CD4-positive, CD25-positive, alpha-beta regulatory T cell (primary cell): Measurements from ENCODE around the gene CACUL1. TPM values are rescaled to one million over a fixed set of nuclear protein-coding genes. Genes with fewer than 3 reads are reported as not detected.

Experiments used
- ATAC-seq, 2 donors: fragments of 150-1000 bp; cut with Tn5 transposase; one replicate each; pipeline ENCODE4 v1.10.0; 2021; ENCODE audit warnings: low read depth in 2 of 2, moderate number of reproducible peaks in 2 of 2, moderate library complexity in 1 of 2
- DNase-seq, 3 donors: peaks; one replicate each; pipeline versions ENCODE4 v3.0.0 to v3.0.0-alpha.2; 2012 to 2022; ENCODE audit warnings: mixed read lengths in 1 of 3
- H3K27ac ChIP-seq: one replicate; pipeline ENCODE4 v1.7.0; 2013; ENCODE audit warnings: mild to moderate bottlenecking, low read length; ENCODE audit not compliant: insufficient read depth, poor library complexity, severe bottlenecking
- H3K27me3 ChIP-seq: one replicate; pipeline ENCODE4 v1.7.0; 2013; ENCODE audit warnings: low read length; ENCODE audit not compliant: control insufficient read depth, insufficient read depth
- H3K36me3 ChIP-seq: one replicate; pipeline ENCODE4 v1.7.0; 2013; ENCODE audit warnings: mild to moderate bottlenecking, low read length, moderate library complexity; ENCODE audit not compliant: control insufficient read depth, insufficient read depth
- H3K4me1 ChIP-seq: 2 replicates; pipeline ENCODE4 v1.7.0; 2013; ENCODE audit warnings: mild to moderate bottlenecking, low read length; ENCODE audit not compliant: insufficient read depth, control insufficient read depth, poor library complexity, severe bottlenecking
- H3K4me3 ChIP-seq: one replicate; pipeline ENCODE4 v1.7.0; 2013; ENCODE audit warnings: low read depth, mild to moderate bottlenecking, low read length, moderate library complexity
- H3K9me3 ChIP-seq, 2 experiments: 1 replicate in 1 of 2; 2 replicates in 1 of 2; pipeline ENCODE4 v1.7.0; 2013; ENCODE audit warnings: low read length in 2 of 2, mild to moderate bottlenecking in 1 of 2, moderate library complexity in 1 of 2; ENCODE audit not compliant: control insufficient read depth in 2 of 2
- H3K27ac Mint-ChIP-seq, 3 donors: one replicate each; pipeline ENCODE4 v1.8.0; 2020 to 2022; ENCODE audit warnings: mild to moderate bottlenecking in 3 of 3, mixed read lengths in 3 of 3, moderate library complexity in 2 of 3
- H3K27me3 Mint-ChIP-seq: one replicate; pipeline ENCODE4 v1.8.0; 2022; ENCODE audit warnings: mild to moderate bottlenecking, mixed read lengths
- H3K36me3 Mint-ChIP-seq: one replicate; pipeline ENCODE4 v1.8.0; 2020; ENCODE audit warnings: mixed read lengths
- H3K4me1 Mint-ChIP-seq, 4 donors: one replicate each; pipeline ENCODE4 v1.8.0; 2020 to 2022; ENCODE audit warnings: mixed read lengths in 4 of 4, mild to moderate bottlenecking in 1 of 4
- H3K4me3 Mint-ChIP-seq, 4 donors: one replicate each; pipeline ENCODE4 v1.8.0; 2020 to 2022; ENCODE audit warnings: mild to moderate bottlenecking in 4 of 4, mixed read lengths in 4 of 4, moderate library complexity in 3 of 4
- H3K9me3 Mint-ChIP-seq, 7 donors: one replicate each; pipeline ENCODE4 v1.8.0; 2020 to 2022; ENCODE audit warnings: mixed read lengths in 7 of 7, mild to moderate bottlenecking in 3 of 7, moderate library complexity in 2 of 7
- polyA plus RNA-seq, 4 donors: library from polyadenylated mRNA; unstranded; fragments of 300-500 nt; fragmentation: Illumina TruSeq; gene quantifications; one replicate each; pipeline ENCODE4 v1.2.3, GENCODE V29; 2021
- total RNA-seq: library from RNA; stranded (reverse); gene quantifications from one replicate; pipeline ENCODE4 v1.2.3, GENCODE V29; 2022

The CACUL1 gene
- total and polyA plus RNA-seq, 5 donors from 2014 or later, result 23.4 to 31.4 (median 24.6) TPM

DNA sequence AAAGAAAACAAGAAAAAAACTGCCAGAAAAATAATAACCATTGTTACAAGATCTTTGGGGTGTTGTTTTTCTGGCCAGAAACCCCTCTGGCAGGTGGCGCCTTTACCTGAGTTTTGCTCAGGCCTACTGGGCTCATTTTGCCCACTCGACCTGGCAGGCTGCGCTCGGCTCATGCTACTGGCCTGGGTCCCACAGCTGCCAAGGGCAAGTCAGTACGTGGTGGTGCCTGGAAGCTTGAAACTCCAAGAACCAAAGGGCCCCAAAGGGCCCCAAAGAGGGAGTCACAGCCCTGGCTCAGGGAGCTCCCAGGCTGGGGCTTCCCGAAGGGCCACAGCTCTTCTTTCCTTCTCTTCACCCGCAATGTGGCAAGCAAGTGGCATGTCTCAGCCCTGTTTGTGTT lies 42.7 kb downstream of the CACUL1 start:
- Histone ChIP-seq H3K9me3 (no peaks in the 10 kb centered on the region), H3K27ac (no peak overlapping the region), H3K36me3 (no peaks in the 10 kb centered on the region), H3K27me3 (no peaks in the 10 kb centered on the region), H3K4me3 (no peak overlapping the region), H3K4me1 (no peaks in the 10 kb centered on the region)
- Mint-ChIP-seq H3K9me3 (peaks cover 0 to 2% (median 0%) of the 10 kb centered on the region in 7 donors), H3K27ac (no peak overlapping the region), H3K27me3 (no peaks in the 10 kb centered on the region), H3K36me3 (peaks cover 11% of the 10 kb centered on the region), H3K4me1 (peaks cover 7 to 15% (median 12%) of the 10 kb centered on the region in 4 donors), H3K4me3 (no peak overlapping the region)
- no peak for DNase-seq
- ATAC-seq, result no peak

DNA sequence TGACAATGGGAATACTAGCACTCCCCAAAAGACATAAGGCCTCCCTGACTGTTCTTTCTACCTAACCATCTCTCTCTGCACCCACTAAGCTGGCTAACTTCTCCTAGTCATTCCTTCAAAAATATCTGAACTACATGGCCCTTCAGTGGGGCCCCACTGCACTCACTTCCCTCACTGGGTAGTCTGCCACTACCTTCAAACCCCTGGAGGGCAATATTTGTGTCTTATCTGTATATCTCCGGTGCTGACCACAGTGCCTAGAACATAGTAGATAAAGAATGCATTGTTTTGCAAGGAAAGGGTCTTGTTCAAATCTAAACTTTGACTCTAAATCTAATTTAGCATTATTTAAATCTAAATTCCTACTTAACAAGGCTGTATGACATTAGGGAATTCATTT lies 44.3 kb downstream of the CACUL1 start:
- ATAC-seq, result no peak
- no peak overlapping the region for H3K4me3 Mint-ChIP-seq
- no peaks in the 10 kb centered on the region for H3K9me3 ChIP-seq

DNA sequence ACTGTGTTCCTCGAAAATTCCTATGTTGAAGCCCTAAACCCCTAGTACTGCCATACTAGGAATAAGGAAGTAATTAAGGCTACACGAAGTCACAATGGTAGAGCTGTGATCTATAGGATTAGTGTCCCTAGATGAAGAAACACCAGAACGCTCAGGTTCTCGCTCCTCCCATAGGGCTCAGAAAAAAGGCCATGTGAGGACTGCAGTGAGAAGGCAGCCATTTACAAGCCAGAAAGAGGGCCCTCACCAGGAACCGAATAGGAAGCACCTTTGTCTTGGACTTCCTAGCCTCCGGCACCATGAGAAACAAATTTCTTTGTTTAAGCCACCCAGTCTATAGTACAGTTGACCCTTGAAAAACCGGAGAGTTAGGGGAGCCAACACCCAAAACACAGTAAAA lies 46.2 kb downstream of the CACUL1 start:
- Mint-ChIP-seq H3K4me1 (peaks cover 11 to 15% (median 12%) of the 10 kb centered on the region in 4 donors), H3K27ac (no peak overlapping the region), H3K27me3 (no peaks in the 10 kb centered on the region), H3K9me3 (peaks cover 0 to 2% (median 0%) of the 10 kb centered on the region in 7 donors), H3K36me3 (peaks cover 21% of the 10 kb centered on the region), H3K4me3 (no peak overlapping the region)
- Histone ChIP-seq H3K4me3 (no peak overlapping the region), H3K9me3 (no peaks in the 10 kb centered on the region), H3K36me3 (no peaks in the 10 kb centered on the region), H3K27me3 (no peaks in the 10 kb centered on the region), H3K4me1 (no peaks in the 10 kb centered on the region), H3K27ac (no peak overlapping the region)
- DNase-seq (no peak), ATAC-seq (no peak)

More for the DNA sequence above, 44.3 kb downstream of the CACUL1 start:
- no peak for DNase-seq
- Histone ChIP-seq H3K4me1 (no peaks in the 10 kb centered on the region), H3K27ac (no peak overlapping the region), H3K4me3 (no peak overlapping the region), H3K27me3 (no peaks in the 10 kb centered on the region), H3K36me3 (no peaks in the 10 kb centered on the region)
- H3K27me3 Mint-ChIP-seq, result no peaks in the 10 kb centered on the region
- H3K36me3 Mint-ChIP-seq, result peaks cover 18% of the 10 kb centered on the region
- H3K4me1 Mint-ChIP-seq, result peaks cover 7 to 16% (median 14%) of the 10 kb centered on the region in 4 donors
- H3K27ac Mint-ChIP-seq, result peak overlapping the region in 2 of 3 donors; percentile 38 to 65
- H3K9me3 Mint-ChIP-seq, result peaks cover 0 to 2% (median 0%) of the 10 kb centered on the region in 7 donors

GRCh38 chr10:118704711-118705110 lies 50.1 kb downstream of the CACUL1 start:
- Histone ChIP-seq H3K4me1 (peaks cover 5% of the 10 kb centered on the region), H3K27ac (no peak overlapping the region), H3K36me3 (peaks cover 7% of the 10 kb centered on the region), H3K9me3 (no peaks in the 10 kb centered on the region), H3K4me3 (no peak overlapping the region), H3K27me3 (no peaks in the 10 kb centered on the region)
- Mint-ChIP-seq H3K27me3 (no peaks in the 10 kb centered on the region), H3K9me3 (no peaks in the 10 kb centered on the region), H3K4me1 (peaks cover 12 to 32% (median 22%) of the 10 kb centered on the region in 4 donors), H3K4me3 (no peak overlapping the region), H3K36me3 (peaks cover 33% of the 10 kb centered on the region), H3K27ac (peak overlapping the region in 1 of 3 donors; percentile 78)
- ATAC-seq (no peak), DNase-seq (no peak)

GRCh38 chr10:118701529-118702323 lies 53.0 kb downstream of the CACUL1 start:
- H3K36me3 ChIP-seq, result peaks cover 7% of the 10 kb centered on the region
- peak overlapping the region in 1 of 4 donors; percentile 36 for H3K4me3 Mint-ChIP-seq
- H3K9me3 ChIP-seq, result no peaks in the 10 kb centered on the region
- peak overlapping the region; percentile 1 to 87 (median 74) for H3K27ac Mint-ChIP-seq
- DNase-seq, result no peak
- no peak for ATAC-seq
- H3K27ac ChIP-seq, result no peak overlapping the region
- no peaks in the 10 kb centered on the region for H3K27me3 Mint-ChIP-seq
- H3K36me3 Mint-ChIP-seq, result peaks cover 34% of the 10 kb centered on the region
- no peaks in the 10 kb centered on the region for H3K9me3 Mint-ChIP-seq
- H3K4me1 Mint-ChIP-seq, result peaks cover 8 to 56% (median 40%) of the 10 kb centered on the region in 4 donors
- H3K4me1 ChIP-seq, result peaks cover 24% of the 10 kb centered on the region
- no peaks in the 10 kb centered on the region for H3K27me3 ChIP-seq
- no peak overlapping the region for H3K4me3 ChIP-seq

DNA sequence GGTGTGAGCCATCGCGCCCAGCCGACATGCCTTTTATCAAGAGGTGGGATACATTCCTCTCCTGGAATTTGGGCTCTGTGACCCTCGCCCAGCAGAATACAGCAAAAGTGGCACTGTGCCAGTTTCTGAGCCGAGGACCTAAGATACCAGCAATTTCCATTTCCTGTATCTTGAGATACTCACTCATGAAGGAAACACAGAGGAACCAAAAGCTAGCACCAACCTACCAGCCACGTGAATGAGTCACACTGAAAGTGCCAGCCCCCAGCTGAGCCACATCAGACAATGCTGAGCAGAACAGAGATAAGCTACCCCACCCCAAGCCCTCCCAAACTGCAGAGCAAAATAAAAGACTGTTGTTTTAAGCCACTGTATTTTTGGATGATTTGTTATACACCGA lies 56.3 kb downstream of the CACUL1 start:
- H3K4me3 ChIP-seq, result peak overlapping the region; percentile 80
- H3K9me3 Mint-ChIP-seq, result no peaks in the 10 kb centered on the region
- H3K27ac ChIP-seq, result peak overlapping the region; percentile 71
- H3K9me3 ChIP-seq, result no peaks in the 10 kb centered on the region
- DNase-seq (peak; percentile 72 to 97 (median 86)), ATAC-seq (peak; percentile 100)
- peak overlapping the region; percentile 73 to 92 (median 84) for H3K27ac Mint-ChIP-seq
- no peaks in the 10 kb centered on the region for H3K27me3 Mint-ChIP-seq
- peaks cover 24% of the 10 kb centered on the region for H3K4me1 ChIP-seq
- peaks cover 8 to 64% (median 45%) of the 10 kb centered on the region in 4 donors for H3K4me1 Mint-ChIP-seq
- peaks cover 31% of the 10 kb centered on the region for H3K36me3 Mint-ChIP-seq
- H3K36me3 ChIP-seq, result peaks cover 12% of the 10 kb centered on the region
- no peaks in the 10 kb centered on the region for H3K27me3 ChIP-seq
- peak overlapping the region; percentile 71 to 82 (median 79) for H3K4me3 Mint-ChIP-seq

GRCh38 chr10:118694848-118695247 lies 59.9 kb downstream of the CACUL1 start:
- peaks cover 9% of the 10 kb centered on the region for H3K36me3 ChIP-seq
- no peaks in the 10 kb centered on the region for H3K9me3 Mint-ChIP-seq
- peaks cover 30% of the 10 kb centered on the region for H3K36me3 Mint-ChIP-seq
- H3K27ac ChIP-seq, result no peak overlapping the region
- H3K27me3 ChIP-seq, result no peaks in the 10 kb centered on the region
- ATAC-seq (no peak), DNase-seq (no peak)
- H3K4me3 ChIP-seq, result no peak overlapping the region
- H3K27ac Mint-ChIP-seq, result peak overlapping the region; percentile 48 to 59 (median 53)
- no peaks in the 10 kb centered on the region for H3K9me3 ChIP-seq
- H3K4me3 Mint-ChIP-seq, result no peak overlapping the region
- H3K27me3 Mint-ChIP-seq, result no peaks in the 10 kb centered on the region
- H3K4me1 Mint-ChIP-seq, result peaks cover 8 to 44% (median 30%) of the 10 kb centered on the region in 4 donors
- peaks cover 20% of the 10 kb centered on the region for H3K4me1 ChIP-seq
